HAP-1 (cell line): Measurements from ENCODE around the gene ATP6V0A1.
A peak's percentile ranks its signal among the peaks of the same experiment; 100 is the strongest.
"Not testable (repeated sequence)": the region's sequence is repeated elsewhere in the genome, so short reads cannot be mapped to it uniquely, and the experiment has no call there.

Source experiments
- DNase-seq, 2 experiments: peaks; one replicate each; pipeline ENCODE4 v3.0.0-alpha.2; 2016 to 2020; ENCODE audit warnings: low spot score in 2 of 2
- H3K27me3 ChIP-seq: fragments of 250-450 bp; sonication (Bioruptor Pico); 2 replicates; pipeline ENCODE4 v1.5.1; 2020; ENCODE audit warnings: low read depth, mild to moderate bottlenecking, moderate library complexity
- H3K36me3 ChIP-seq: fragments of 250-450 bp; sonication (Bioruptor Pico); replicated peaks from 2 replicates; pipeline ENCODE4 v1.5.1; 2020; ENCODE audit warnings: mild to moderate bottlenecking
- H3K4me1 ChIP-seq: fragments of 250-450 bp; sonication (Bioruptor Pico); 2 replicates; pipeline ENCODE4 v1.5.1; 2020; ENCODE audit warnings: mild to moderate bottlenecking
- H3K4me3 ChIP-seq: fragments of 250-450 bp; sonication (Bioruptor Pico); 2 replicates; pipeline ENCODE4 v1.5.1; 2020; ENCODE audit warnings: mild to moderate bottlenecking, moderate library complexity
- H3K9me3 ChIP-seq: fragments of 250-450 bp; sonication (Bioruptor Pico); 2 replicates; pipeline ENCODE4 v1.5.1; 2020; ENCODE audit warnings: mild to moderate bottlenecking, moderate library complexity
- in situ Hi-C: fragments of 300-500 bp; cut with MboI; formaldehyde crosslinking; loops from 3 replicates; pipeline ENCODE4 v1.14.3; 2020; ENCODE audit warnings: low sequenced_read_pairs, inconsistent platforms, mixed read lengths

Gene ATP6V0A1

GRCh38 chr17:42458497-42459255 lies at the start of gene ATP6V0A1:
Gene ATP6V0A1, plus strand, starts transcription at chr17:42458878. Its CDS starts 2,017 bp downstream, at chr17:42460895.
- in situ Hi-C loops = no loop called here

GRCh38 chr17:42409523-42410318 lies 49.0 kb upstream of the ATP6V0A1 start:
- Histone ChIP-seq H3K36me3 (no peaks in the 10 kb centered on the region), H3K9me3 (no peaks in the 10 kb centered on the region), H3K4me3 (no peak overlapping the region), H3K27me3 (no peaks in the 10 kb centered on the region), H3K4me1 (no peaks in the 10 kb centered on the region)
- in situ Hi-C loops = loop anchor here (5.0 kb wide), 1 partner anchor 87 kb away; no protein-coding TSS in a partner anchor
- no peak for DNase-seq

More at GRCh38 chr17:42458497-42459255, at the start of gene ATP6V0A1:
- no peaks in the 10 kb centered on the region for H3K27me3 ChIP-seq
- peaks cover 15% of the 10 kb centered on the region for H3K4me1 ChIP-seq
- H3K36me3 ChIP-seq = no peaks in the 10 kb centered on the region; the same call in 1 of the 2 replicates
- peak; percentile 84 to 97 for DNase-seq
- H3K9me3 ChIP-seq = no peaks in the 10 kb centered on the region
- peak within 1 kb of the TSS; percentile 60 for H3K4me3 ChIP-seq

- Histone ChIP-seq H3K36me3 (no peaks in the 10 kb centered on the region), H3K4me3 (no peak overlapping the region), H3K4me1 (no peaks in the 10 kb centered on the region), H3K9me3 (no peaks in the 10 kb centered on the region), H3K27me3 (no peaks in the 10 kb centered on the region)
- no peak for DNase-seq
- in situ Hi-C loops = no loop called here
Measured at GRCh38 chr17:42410319-42410685, 48.4 kb upstream of the ATP6V0A1 start.

- no peaks in the 10 kb centered on the region for H3K27me3 ChIP-seq
- H3K9me3 ChIP-seq = no peaks in the 10 kb centered on the region
- in situ Hi-C loops = no loop called here
- H3K4me3 ChIP-seq = no peak overlapping the region
- DNase-seq = no peak
- no peaks in the 10 kb centered on the region for H3K4me1 ChIP-seq
- no peaks in the 10 kb centered on the region for H3K36me3 ChIP-seq
Measured at GRCh38 chr17:42411361-42411760, 47.3 kb upstream of the ATP6V0A1 start.

GRCh38 chr17:42411905-42412679 lies 46.6 kb upstream of the ATP6V0A1 start:
- Histone ChIP-seq H3K27me3 (no peaks in the 10 kb centered on the region), H3K4me3 (no peak overlapping the region), H3K9me3 (no peaks in the 10 kb centered on the region), H3K36me3 (no peaks in the 10 kb centered on the region), H3K4me1 (no peaks in the 10 kb centered on the region)
- in situ Hi-C loops = no loop called here
- no peak for DNase-seq

GRCh38 chr17:42413464-42414040 lies 45.1 kb upstream of the ATP6V0A1 start:
- no peaks in the 10 kb centered on the region for H3K4me1 ChIP-seq
- H3K9me3 ChIP-seq = no peaks in the 10 kb centered on the region
- in situ Hi-C loops = no loop called here
- H3K4me3 ChIP-seq = no peak overlapping the region
- no peak for DNase-seq
- no peaks in the 10 kb centered on the region for H3K36me3 ChIP-seq
- no peaks in the 10 kb centered on the region for H3K27me3 ChIP-seq

GRCh38 chr17:42414704-42415409 lies 43.8 kb upstream of the ATP6V0A1 start:
- in situ Hi-C loops = no loop called here
- H3K36me3 ChIP-seq = no peaks in the 10 kb centered on the region

GRCh38 chr17:42417981-42418380 lies 40.7 kb upstream of the ATP6V0A1 start:
- H3K4me1 ChIP-seq, DNase-seq, H3K27me3 ChIP-seq, H3K9me3 ChIP-seq, H3K4me3 ChIP-seq, H3K36me3 ChIP-seq, in situ Hi-C loops: not testable (repeated sequence)

More at GRCh38 chr17:42414704-42415409, 43.8 kb upstream of the ATP6V0A1 start:
- H3K4me1 ChIP-seq = no peaks in the 10 kb centered on the region
- H3K9me3 ChIP-seq = no peaks in the 10 kb centered on the region
- no peaks in the 10 kb centered on the region for H3K27me3 ChIP-seq
- DNase-seq = no peak
- H3K4me3 ChIP-seq = no peak overlapping the region

GRCh38 chr17:42421136-42421506 lies 37.6 kb upstream of the ATP6V0A1 start:
- in situ Hi-C loops = loop anchor here (10.0 kb wide), 1 partner anchor 104 kb away; no protein-coding TSS in a partner anchor
- Histone ChIP-seq H3K4me3 (peak overlapping the region; percentile 78), H3K27me3 (no peaks in the 10 kb centered on the region), H3K4me1 (peaks cover 3% of the 10 kb centered on the region; the same call in 1 of the 2 replicates), H3K9me3 (no peaks in the 10 kb centered on the region), H3K36me3 (no peaks in the 10 kb centered on the region)
- DNase-seq = no peak

GRCh38 chr17:42421507-42422338 lies 37.0 kb upstream of the ATP6V0A1 start:
- no peaks in the 10 kb centered on the region for H3K36me3 ChIP-seq
- DNase-seq = peak in 1 of 2 experiments; percentile 49
- no peaks in the 10 kb centered on the region for H3K27me3 ChIP-seq
- peaks cover 3% of the 10 kb centered on the region; the same call in 1 of the 2 replicates for H3K4me1 ChIP-seq
- in situ Hi-C loops = loop anchor here (10.0 kb wide), 1 partner anchor 103 kb away; no protein-coding TSS in a partner anchor
- no peaks in the 10 kb centered on the region for H3K9me3 ChIP-seq
- H3K4me3 ChIP-seq = peak overlapping the region; percentile 78

- Histone ChIP-seq H3K4me1 (peaks cover 3% of the 10 kb centered on the region; the same call in 1 of the 2 replicates), H3K36me3 (no peaks in the 10 kb centered on the region), H3K9me3 (no peaks in the 10 kb centered on the region), H3K27me3 (no peaks in the 10 kb centered on the region), H3K4me3 (peak overlapping the region; percentile 78)
- in situ Hi-C loops = loop anchor here (10.0 kb wide), 1 partner anchor 102 kb away; no protein-coding TSS in a partner anchor
- DNase-seq = peak in 1 of 2 experiments; percentile 62
Measured at GRCh38 chr17:42422412-42422957, 36.2 kb upstream of the ATP6V0A1 start.
